ENCODE measurements around the gene GNAT2. TPM values are rescaled to one million over a fixed set of nuclear protein-coding genes. Genes with fewer than 3 reads are reported as not detected.

Gene GNAT2
- total RNA-seq, 1 donor from 2014 or later: not detected

DNA sequence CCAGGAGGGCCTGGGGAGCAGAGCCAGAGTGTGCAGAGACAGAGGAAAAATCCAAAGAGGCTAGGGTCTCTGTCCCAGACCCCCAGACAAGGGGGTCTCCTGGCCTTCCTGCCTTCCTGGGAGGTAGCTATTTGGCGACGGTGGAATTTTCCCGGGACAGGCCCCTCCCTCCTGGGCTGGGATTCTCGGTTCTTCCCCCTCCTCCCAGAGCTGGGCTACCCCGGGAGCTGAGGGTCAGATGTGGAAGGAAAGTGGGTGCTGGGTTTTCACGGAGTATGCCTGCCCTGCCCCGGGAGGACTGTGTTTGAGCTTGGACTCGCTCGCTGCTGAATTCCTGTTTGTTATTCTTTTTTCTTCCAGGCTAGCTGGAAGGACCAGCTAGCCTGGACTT, 980 bp upstream of the GNAT2 start:
- H3K9me3 Mint-ChIP-seq: no peaks in the 10 kb centered on the region
- intact Hi-C loops (cut with micrococcal nuclease): loop anchor here (2.0 to 10.0 kb wide), 3 partner anchors 36 to 508 kb away; partner anchors contain the start of genes ELAPOR1, GSTM4 and PSMA5
- H3K36me3 Mint-ChIP-seq (ENCODE audit: low read depth): peaks cover 6% of the 10 kb centered on the region
- H3K4me1 Mint-ChIP-seq: peaks cover 78% of the 10 kb centered on the region
- no peak for DNase-seq
- ChIA-PET CTCF (interaction anchor here (0.7 to 2.3 kb wide), 4 partner anchors 10 to 127 kb away, joined by 3 to 11 read pairs (median 8); partner anchors contain the start of gene CYB561D1), POLR2A (interaction anchor here (0.6 to 2.8 kb wide), 7 partner anchors 20 to 392 kb away, joined by 3 to 35 read pairs (median 5); partner anchors contain the start of genes ATXN7L2, GNAI3 and GSTM1)
- TF ChIP-seq, protein P1, sequence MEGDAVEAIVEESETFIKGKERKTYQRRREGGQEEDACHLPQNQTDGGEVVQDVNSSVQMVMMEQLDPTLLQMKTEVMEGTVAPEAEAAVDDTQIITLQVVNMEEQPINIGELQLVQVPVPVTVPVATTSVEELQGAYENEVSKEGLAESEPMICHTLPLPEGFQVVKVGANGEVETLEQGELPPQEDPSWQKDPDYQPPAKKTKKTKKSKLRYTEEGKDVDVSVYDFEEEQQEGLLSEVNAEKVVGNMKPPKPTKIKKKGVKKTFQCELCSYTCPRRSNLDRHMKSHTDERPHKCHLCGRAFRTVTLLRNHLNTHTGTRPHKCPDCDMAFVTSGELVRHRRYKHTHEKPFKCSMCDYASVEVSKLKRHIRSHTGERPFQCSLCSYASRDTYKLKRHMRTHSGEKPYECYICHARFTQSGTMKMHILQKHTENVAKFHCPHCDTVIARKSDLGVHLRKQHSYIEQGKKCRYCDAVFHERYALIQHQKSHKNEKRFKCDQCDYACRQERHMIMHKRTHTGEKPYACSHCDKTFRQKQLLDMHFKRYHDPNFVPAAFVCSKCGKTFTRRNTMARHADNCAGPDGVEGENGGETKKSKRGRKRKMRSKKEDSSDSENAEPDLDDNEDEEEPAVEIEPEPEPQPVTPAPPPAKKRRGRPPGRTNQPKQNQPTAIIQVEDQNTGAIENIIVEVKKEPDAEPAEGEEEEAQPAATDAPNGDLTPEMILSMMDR (IDR thresholded peaks at IDR 0.05): no peak
- no peaks in the 10 kb centered on the region for H3K27me3 Mint-ChIP-seq
- peak overlapping the region; percentile 90 for H3K4me3 Mint-ChIP-seq
- peak overlapping the region; percentile 93 for H3K27ac Mint-ChIP-seq
- ATAC-seq (ENCODE audit: low read depth): peak; percentile 1

DNA sequence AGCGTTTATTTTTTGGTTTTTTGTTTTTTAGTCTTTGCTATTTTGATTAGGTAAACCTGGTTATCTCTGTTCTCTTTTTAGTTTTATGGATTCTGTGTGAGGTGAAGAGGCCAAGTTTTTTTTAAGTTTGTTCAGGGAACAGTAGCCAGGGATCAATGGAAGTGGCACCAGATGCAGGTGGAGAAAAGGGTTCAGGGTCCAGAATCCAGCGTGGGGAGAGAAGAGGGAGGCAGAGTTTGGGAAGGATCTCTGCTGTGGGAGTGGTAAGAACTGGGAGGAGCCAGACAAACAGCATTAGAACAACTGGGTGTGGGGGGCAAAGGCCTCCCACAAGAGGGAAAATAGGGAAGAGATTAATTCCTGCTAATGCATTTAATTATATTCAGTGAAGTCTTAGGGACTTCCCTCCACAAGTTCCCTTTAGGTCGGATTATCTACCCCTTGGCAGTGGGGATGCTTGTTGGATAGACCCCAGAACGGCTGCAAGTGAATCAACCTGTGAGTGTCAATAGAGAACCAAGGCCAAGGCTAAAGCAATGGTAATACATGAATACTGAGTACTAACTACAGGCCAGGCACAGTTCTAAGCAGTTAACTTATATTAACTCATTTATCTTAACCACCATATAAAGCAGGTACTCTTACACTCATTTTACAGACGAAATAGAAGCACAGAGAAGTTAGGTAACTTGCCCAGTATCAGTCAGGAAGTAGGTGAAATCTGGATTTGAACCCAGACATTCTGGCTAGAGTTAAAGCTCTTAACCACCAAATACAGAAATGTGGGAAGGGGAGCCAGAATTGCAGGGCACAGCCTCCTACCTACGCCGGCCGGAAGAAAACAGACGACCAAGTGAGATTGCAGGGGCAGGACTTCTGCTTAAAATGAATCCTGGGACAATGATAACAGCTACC, 498 bp downstream of the GNAT2 start:
- DNase-seq: no peak
- Mint-ChIP-seq H3K27ac (peak overlapping the region; percentile 93), H3K27me3 (no peaks in the 10 kb centered on the region), H3K4me1 (peaks cover 69% of the 10 kb centered on the region), H3K4me3 (peak overlapping the region; percentile 90), H3K36me3 (ENCODE audit: low read depth) (peaks cover 4% of the 10 kb centered on the region), H3K9me3 (no peaks in the 10 kb centered on the region)
- no peak for ATAC-seq (ENCODE audit: low read depth)
- intact Hi-C loops (cut with micrococcal nuclease): loop anchor here (1.0 kb wide), 3 partner anchors 21 to 125 kb away; partner anchors contain the start of genes CYB561D1 and GNAI3
- ChIA-PET POLR2A (interaction anchor here (0.7 to 2.8 kb wide), 11 partner anchors 10 to 519 kb away, joined by 3 to 35 read pairs (median 5); partner anchors contain the start of genes AHCYL1, ATXN7L2, GNAI3 and GSTM1), CTCF (interaction anchor here (1.8 to 2.3 kb wide), 2 partner anchors 11 to 21 kb away, joined by 9 to 11 read pairs; no protein-coding TSS in a partner anchor)
- TF ChIP-seq, protein P1 (IDR thresholded peaks at IDR 0.05): no peak

DNA sequence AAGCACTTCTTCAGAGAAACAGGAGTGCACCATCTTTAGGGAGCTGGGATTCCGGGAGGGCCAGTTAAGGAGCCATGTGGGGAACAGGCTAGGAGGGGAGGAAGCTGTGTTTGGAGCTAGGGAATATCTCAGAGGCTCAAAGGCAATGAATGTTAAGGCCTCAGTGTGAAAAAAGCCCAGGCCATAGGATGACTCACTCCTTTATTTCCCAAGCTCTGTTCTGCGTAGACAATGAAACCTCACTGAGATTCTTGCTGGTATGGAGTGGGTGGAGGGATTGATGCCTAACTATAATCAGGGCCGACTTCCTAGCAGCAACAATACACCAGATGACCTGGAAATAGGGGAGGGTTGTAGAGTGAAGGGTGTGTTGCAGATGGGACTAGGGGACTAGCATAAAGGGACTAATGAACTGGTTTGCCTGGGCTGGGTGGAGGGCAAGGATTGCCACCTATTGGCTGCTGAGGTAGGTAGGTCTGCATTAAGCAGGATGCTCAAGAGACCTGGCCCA, 2.1 kb downstream of the GNAT2 start:
- Mint-ChIP-seq H3K27me3 (no peaks in the 10 kb centered on the region), H3K9me3 (no peaks in the 10 kb centered on the region), H3K27ac (peak overlapping the region; percentile 73), H3K36me3 (ENCODE audit: low read depth) (peaks cover 4% of the 10 kb centered on the region), H3K4me1 (peaks cover 54% of the 10 kb centered on the region), H3K4me3 (no peak overlapping the region)
- no peak for ATAC-seq (ENCODE audit: low read depth)
- TF ChIP-seq, protein P1 (IDR thresholded peaks at IDR 0.05): no peak
- POLR2A ChIA-PET: interaction anchor here (1.4 kb wide), 1 partner anchor 69 kb away, joined by 5 read pairs; the partner anchor contains the start of gene GNAI3
- DNase-seq: no peak
- intact Hi-C loops (cut with micrococcal nuclease): no loop called here
- CTCF ChIA-PET: interaction anchor here (1.4 to 2.1 kb wide), 3 partner anchors 23 to 71 kb away, joined by 4 to 7 read pairs (median 5); no protein-coding TSS in a partner anchor

DNA sequence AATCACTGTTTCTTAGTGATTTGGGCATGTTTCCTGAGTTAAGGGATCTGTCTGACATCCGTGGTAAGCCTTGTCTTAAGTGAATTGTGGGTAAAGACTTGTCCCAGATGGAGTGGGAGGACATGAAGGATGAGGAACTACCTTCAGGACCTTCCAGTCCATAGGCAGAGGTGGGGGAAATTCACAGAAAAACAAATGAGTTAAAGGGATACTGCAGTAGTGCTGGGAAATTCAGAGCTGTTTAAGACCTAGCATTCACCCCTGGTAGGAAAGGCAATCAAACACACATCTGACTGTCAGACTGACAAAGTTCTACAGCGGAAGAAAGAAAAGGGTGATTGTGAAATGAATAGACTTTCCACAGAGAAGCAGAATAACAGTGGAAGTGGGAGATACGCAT, 3.0 kb downstream of the GNAT2 start:
- Mint-ChIP-seq H3K4me3 (no peak overlapping the region), H3K27me3 (no peaks in the 10 kb centered on the region)

More for the DNA sequence above, 3.0 kb downstream of the GNAT2 start:
- peaks cover 44% of the 10 kb centered on the region for H3K4me1 Mint-ChIP-seq
- H3K36me3 Mint-ChIP-seq (ENCODE audit: low read depth): peaks cover 4% of the 10 kb centered on the region
- POLR2A ChIA-PET: interaction anchor here (0.6 to 1.7 kb wide), 4 partner anchors 8 to 526 kb away, joined by 4 to 9 read pairs (median 6); partner anchors contain the start of gene GNAI3
- no peaks in the 10 kb centered on the region for H3K9me3 Mint-ChIP-seq
- no peak for ATAC-seq (ENCODE audit: low read depth)
- CTCF ChIA-PET: interaction anchor here (1.4 to 2.1 kb wide), 3 partner anchors 24 to 70 kb away, joined by 4 to 7 read pairs (median 5); no protein-coding TSS in a partner anchor
- H3K27ac Mint-ChIP-seq: peak overlapping the region; percentile 51
- intact Hi-C loops (cut with micrococcal nuclease): loop anchor here (1.0 kb wide), 1 partner anchor 12 kb away; no protein-coding TSS in a partner anchor
- DNase-seq: no peak
- TF ChIP-seq, protein P1 (IDR thresholded peaks at IDR 0.05): no peak

Measured in activated B cell treated with CpG ODN at 0.5 μM for 24 hours (primary cell).